Hepatocyte (in vitro differentiated cells): ENCODE measurements around the gene JAKMIP1. TPM values are rescaled to one million over a fixed set of nuclear protein-coding genes. Genes with fewer than 3 reads are reported as not detected.

Source experiments
- DNase-seq: peaks from one replicate; pipeline ENCODE4 v3.0.0-alpha.2; 2016; ENCODE audit warnings: low spot score
- H2AFZ ChIP-seq: fragments of 200-600 bp; sonication (generic); 2 replicates; pipeline ENCODE4 v1.6.0; 2016; ENCODE audit warnings: antibody characterized with exemption, mild to moderate bottlenecking
- H3K27ac ChIP-seq: fragments of 200-600 bp; sonication (generic); 2 replicates; pipeline ENCODE4 v1.5.1; 2016; ENCODE audit warnings: mild to moderate bottlenecking
- H3K27me3 ChIP-seq: fragments of 200-600 bp; sonication (generic); 2 replicates; pipeline ENCODE4 v1.6.1; 2016
- H3K36me3 ChIP-seq: fragments of 200-600 bp; sonication (generic); replicated peaks from 2 replicates; pipeline ENCODE4 v1.5.1; 2016; ENCODE audit warnings: low read depth; ENCODE audit not compliant: insufficient read depth
- H3K4me1 ChIP-seq: fragments of 200-600 bp; sonication (generic); 2 replicates; pipeline ENCODE4 v1.5.1; 2016; ENCODE audit warnings: mild to moderate bottlenecking, moderate library complexity; ENCODE audit not compliant: insufficient read depth
- H3K4me2 ChIP-seq: fragments of 200-600 bp; sonication (generic); 2 replicates; pipeline ENCODE4 v1.6.0; 2016
- H3K4me3 ChIP-seq: fragments of 200-600 bp; sonication (generic); 2 replicates; pipeline ENCODE4 v1.5.1; 2016; ENCODE audit warnings: mild to moderate bottlenecking
- H3K79me2 ChIP-seq: fragments of 200-600 bp; sonication (generic); 2 replicates; pipeline ENCODE4 v1.6.0; 2017; ENCODE audit warnings: mild to moderate bottlenecking
- H3K9me2 ChIP-seq: fragments of 200-600 bp; sonication (generic); replicated peaks from 2 replicates; pipeline ENCODE4 v1.6.0; 2017; ENCODE audit warnings: mild to moderate bottlenecking; ENCODE audit not compliant: insufficient read depth
- H3K9me3 ChIP-seq: fragments of 200-600 bp; sonication (generic); 2 replicates; pipeline ENCODE4 v1.5.1; 2016; ENCODE audit warnings: low read depth, mild to moderate bottlenecking
- H4K20me1 ChIP-seq: fragments of 200-600 bp; sonication (generic); 2 replicates; pipeline ENCODE4 v1.6.0; 2016; ENCODE audit warnings: mild to moderate bottlenecking; ENCODE audit not compliant: insufficient read depth, poor library complexity, severe bottlenecking
- CTCF ChIP-seq: fragments of 200-600 bp; sonication (generic); IDR thresholded peaks from 2 replicates; pipeline ENCODE4 v1.5.1; 2016; ENCODE audit warnings: antibody characterized with exemption, mild to moderate bottlenecking; ENCODE audit not compliant: poor library complexity
- EZH2 ChIP-seq: fragments of 200-600 bp; sonication (generic); IDR thresholded peaks from 2 replicates; pipeline ENCODE4 v1.6.1; 2016; ENCODE audit warnings: antibody characterized with exemption, mild to moderate bottlenecking, borderline replicate concordance
- EZH2phosphoT487 ChIP-seq: fragments of 200-600 bp; sonication (generic); IDR thresholded peaks from one replicate; pipeline ENCODE4 v1.6.1; 2018; ENCODE audit warnings: antibody characterized with exemption, mild to moderate bottlenecking, low read depth, moderate library complexity; ENCODE audit not compliant: unreplicated experiment, severe bottlenecking
- WGBS: methylation state at CpG from one replicate; pipeline ENCODE4 v1.1.6; 2016; ENCODE audit warnings: low lambda C conversion rate; ENCODE audit errors: missing lambda C conversion rate; 5-methylcytosine and 5-hydroxymethylcytosine counted together
- polyA plus RNA-seq: library from polyadenylated mRNA; unstranded; fragments of >200 nt; fragmentation: Nextera tagmentation; extraction: Ambion mirVana; gene quantifications from 2 replicates; pipeline ENCODE4 v1.2.1, GENCODE V29; 2016
- total RNA-seq: library from RNA; depleted of rRNA; stranded (reverse); fragments of >200 nt; gene quantifications from 2 replicates; pipeline ENCODE4 v1.2.3, GENCODE V29; 2014

JAKMIP1 gene
- total and polyA plus RNA-seq, 2 experiments from 2014 or later = not detected

- TF ChIP-seq CTCF (no peak), EZH2 (no peak), EZH2phosphoT487 (no peak)
- 91% methylated on average over 11 of the region's 11 CpGs for WGBS
- Histone ChIP-seq H3K36me3 (no peaks in the 10 kb centered on the region), H3K9me3 (no peaks in the 10 kb centered on the region), H3K9me2 (no peaks in the 10 kb centered on the region), H2AFZ (no peak overlapping the region), H3K4me2 (no peak overlapping the region), H4K20me1 (no peaks in the 10 kb centered on the region), H3K27me3 (no peaks in the 10 kb centered on the region), H3K27ac (no peak overlapping the region), H3K4me3 (no peak overlapping the region), H3K4me1 (peaks cover under 1% of the 10 kb centered on the region), H3K79me2 (no peaks in the 10 kb centered on the region)
- DNase-seq = no peak
Measured at GRCh38 chr4:6239968-6240367, 39.6 kb upstream of the JAKMIP1 start.

DNA sequence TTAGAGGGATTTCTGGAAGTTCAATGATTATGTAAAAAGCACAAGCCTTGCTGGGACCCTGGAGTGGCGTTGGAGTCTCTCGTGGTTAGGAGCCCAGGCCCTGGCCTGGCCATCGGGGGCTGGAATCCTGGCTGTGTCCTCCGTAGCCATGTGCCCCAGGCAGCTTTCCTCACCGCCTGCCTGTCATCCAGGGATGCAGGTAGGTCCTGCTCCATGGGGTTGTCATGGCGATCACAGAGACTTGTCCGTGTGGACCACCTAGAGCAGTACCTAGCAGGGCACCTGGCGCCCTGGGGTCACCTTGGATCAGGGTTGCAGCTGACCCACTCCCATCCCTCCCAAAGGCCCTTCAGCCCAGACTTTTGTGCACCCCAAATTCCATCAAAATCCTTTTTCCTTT, 39.1 kb upstream of the JAKMIP1 start:
- Histone ChIP-seq H3K36me3 (no peaks in the 10 kb centered on the region), H3K4me3 (no peak overlapping the region), H4K20me1 (no peaks in the 10 kb centered on the region), H3K4me1 (no peaks in the 10 kb centered on the region), H3K79me2 (no peaks in the 10 kb centered on the region), H3K4me2 (no peak overlapping the region), H2AFZ (no peak overlapping the region), H3K9me2 (no peaks in the 10 kb centered on the region), H3K27me3 (no peaks in the 10 kb centered on the region), H3K27ac (no peak overlapping the region), H3K9me3 (no peaks in the 10 kb centered on the region)
- WGBS = 85% methylated on average over 8 of the region's 8 CpGs
- TF ChIP-seq EZH2phosphoT487 (no peak), EZH2 (no peak), CTCF (no peak)
- no peak for DNase-seq

DNA sequence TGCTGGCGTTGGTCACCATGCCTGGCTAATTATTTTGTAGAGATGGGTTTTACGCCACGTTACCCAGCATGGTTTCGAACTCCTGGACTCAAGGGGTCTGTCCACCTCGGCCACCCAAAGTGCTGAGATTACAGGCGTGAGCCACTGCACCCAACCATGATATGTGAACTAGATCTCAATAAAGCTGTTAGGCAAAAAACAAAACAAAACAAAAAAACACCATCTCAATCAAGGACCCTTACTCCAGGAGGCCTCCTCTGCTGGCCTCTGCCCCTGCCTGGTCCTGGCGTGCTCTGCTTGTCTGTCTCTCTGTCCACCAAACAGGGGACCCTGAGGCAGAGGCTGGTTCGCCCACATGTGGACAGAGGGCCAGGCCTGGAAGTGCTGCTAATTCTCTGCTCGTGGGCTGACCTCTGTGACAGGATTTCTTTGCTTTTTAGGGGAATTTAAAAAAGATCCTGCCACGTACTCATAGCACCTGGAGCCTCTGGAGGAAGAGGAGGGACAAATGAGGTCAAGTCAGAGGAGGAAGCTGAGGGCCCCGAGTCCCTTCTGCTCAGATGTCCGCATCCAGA, 36.6 kb upstream of the JAKMIP1 start:
- no peak for TF ChIP-seq EZH2phosphoT487
- no peak for TF ChIP-seq CTCF
- TF ChIP-seq EZH2 = no peak
- H3K79me2 ChIP-seq = no peaks in the 10 kb centered on the region
- H3K36me3 ChIP-seq = no peaks in the 10 kb centered on the region
- no peak overlapping the region for H3K4me2 ChIP-seq
- no peaks in the 10 kb centered on the region for H3K27me3 ChIP-seq
- no peak for DNase-seq
- no peak overlapping the region for H3K27ac ChIP-seq
- H3K4me3 ChIP-seq = no peak overlapping the region
- H2AFZ ChIP-seq = no peak overlapping the region
- no peaks in the 10 kb centered on the region for H3K4me1 ChIP-seq
- no peaks in the 10 kb centered on the region for H3K9me3 ChIP-seq
- no peaks in the 10 kb centered on the region for H4K20me1 ChIP-seq
- 83% methylated on average over 12 of the region's 12 CpGs for WGBS
- no peaks in the 10 kb centered on the region for H3K9me2 ChIP-seq
